ENCODE results near the gene MVB12B.

MVB12B gene

DNA sequence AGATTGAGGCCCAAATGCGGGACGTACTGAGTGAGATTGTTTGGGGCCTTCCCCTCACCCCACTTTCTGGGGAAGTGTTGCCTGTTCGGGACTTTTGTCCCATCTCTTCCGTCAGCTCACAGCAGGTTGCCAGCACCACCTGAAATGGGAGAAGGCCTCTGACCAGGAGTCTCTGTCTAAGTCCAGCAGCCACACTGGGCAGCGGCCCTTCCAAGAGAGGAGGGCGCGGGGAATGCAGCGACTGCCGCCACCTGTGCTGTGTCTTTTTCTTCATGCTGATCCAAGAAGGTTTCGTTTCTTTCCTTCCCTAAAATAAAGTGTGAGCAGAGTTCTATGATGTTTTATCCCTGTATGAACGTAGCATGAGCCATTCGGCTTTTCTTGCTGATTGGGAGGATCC is 152.9 kb downstream of the MVB12B start:
- no peak for DNase-seq

DNA sequence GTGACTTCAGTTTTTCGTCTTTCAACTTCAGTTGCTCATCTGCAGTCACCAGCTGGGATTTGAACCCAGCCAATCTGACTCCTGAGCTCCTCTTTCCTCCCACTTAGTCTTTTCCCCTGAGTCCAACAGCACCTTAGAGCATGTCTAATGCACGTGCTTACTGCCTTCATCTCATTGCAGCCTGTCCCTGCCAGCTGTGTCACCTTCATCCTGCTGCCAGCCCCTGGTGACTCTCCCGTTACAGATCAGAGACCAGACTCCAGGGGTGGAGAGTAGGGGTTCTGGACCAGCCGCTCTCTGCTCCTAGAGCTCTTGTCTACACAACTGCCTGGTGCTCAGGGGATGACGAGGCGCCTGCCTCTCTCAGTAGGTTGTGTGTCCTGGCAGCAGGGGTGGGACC is 154.2 kb downstream of the MVB12B start:
- DNase-seq: no peak

DNA sequence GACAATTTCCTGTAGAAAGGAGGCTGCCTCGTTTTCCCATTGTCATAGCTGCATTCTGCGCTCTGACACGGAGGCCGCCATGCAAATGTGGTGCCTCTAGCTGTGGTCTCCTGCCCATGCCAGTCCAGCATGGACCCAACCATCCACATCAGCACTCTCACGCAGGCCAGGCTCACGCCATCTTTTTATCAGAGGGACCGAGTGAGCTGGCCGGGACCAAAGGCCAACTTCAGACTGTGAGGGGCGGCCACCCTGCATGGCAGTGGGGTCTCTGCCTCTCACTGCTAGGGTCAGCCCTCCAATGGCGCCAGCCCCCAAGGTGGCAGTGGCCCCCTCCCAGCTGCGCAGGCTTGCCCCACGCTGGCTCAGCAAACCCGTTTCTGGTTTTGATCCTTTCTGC is 155.2 kb downstream of the MVB12B start:
- no peak for DNase-seq

DNA sequence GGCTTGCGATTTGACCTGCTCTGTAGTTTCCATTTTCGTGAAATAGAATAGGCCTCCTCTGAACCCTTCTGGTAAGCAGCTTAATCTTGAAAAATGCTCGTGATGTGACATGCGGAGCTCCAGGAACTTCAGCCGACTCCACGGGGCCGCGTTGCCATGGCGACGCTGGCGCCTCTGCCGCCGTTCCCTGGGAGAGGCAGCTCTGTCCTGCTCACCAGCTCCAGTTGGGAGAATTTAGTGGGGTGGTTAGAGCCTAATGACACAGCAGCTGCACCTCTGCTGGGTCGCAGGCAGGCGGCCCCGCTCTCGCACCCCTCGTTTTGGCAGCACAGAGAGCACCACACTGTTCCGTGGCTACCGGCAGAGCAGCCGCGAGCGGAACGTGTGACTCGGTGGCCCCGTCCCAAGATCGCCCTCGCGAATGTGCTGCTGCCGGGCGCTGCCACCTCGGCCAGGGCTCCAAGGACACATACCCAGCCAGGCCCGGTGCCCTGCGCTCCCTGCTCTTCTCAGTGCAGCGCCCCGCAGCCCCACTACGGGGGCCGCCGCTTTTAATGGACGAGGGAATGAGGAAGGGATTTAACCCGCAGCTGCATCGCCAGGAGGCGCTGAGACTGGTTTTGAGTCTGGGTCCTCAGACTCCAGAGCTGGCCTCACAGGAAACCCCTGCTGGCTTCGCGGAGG is 155.9 kb downstream of the MVB12B start:
- no peak for DNase-seq

DNA sequence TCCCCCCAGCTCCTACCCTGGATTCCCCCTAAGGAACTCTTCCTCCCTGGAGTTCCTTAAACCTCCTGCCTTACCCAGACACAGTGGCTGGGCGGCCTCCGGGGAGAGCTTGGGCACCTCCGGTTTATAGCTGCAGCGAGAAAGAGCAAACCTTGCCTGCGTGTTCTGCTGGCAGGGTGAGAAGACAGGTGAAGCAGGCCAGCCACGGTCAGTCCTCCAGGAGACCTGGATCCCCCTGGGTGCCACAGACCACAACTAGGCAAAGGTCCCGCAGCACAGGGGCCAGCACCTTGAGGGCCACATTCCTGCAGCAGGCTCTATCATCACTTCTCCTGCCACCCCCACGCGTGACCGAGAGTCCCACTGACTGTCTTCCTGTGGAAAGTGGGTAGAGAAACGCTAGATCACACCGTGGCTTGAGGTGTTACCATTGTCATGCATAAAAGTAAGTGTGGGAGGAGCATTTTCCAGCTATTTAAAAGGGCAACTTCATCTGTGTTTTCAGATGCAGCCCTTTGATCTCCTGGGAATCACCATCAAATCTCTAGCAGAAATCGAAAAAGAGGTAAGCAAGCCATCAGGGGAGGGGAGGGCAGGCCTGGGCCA is 156.9 kb downstream of the MVB12B start:
- DNase-seq: no peak

DNA sequence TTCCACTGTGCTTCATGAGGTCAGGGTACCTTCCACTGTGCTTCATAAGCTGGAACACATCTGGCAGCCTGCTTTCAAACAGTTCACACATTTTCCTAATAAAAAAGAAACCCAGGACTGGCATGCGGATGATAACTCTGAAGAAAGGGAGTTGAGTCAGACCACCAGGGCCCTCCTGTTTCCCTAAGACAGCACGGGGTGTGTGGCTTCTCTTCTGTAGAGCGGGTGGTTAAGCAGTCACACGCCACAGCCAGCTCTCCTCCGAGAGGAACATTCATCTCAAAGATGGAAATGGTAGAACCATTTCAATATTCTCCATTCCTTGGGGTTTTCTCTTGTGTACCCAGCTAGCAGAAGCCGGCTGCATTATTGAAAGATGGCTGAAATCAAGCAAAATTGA is 159.0 kb downstream of the MVB12B start:
- DNase-seq: no peak

DNA sequence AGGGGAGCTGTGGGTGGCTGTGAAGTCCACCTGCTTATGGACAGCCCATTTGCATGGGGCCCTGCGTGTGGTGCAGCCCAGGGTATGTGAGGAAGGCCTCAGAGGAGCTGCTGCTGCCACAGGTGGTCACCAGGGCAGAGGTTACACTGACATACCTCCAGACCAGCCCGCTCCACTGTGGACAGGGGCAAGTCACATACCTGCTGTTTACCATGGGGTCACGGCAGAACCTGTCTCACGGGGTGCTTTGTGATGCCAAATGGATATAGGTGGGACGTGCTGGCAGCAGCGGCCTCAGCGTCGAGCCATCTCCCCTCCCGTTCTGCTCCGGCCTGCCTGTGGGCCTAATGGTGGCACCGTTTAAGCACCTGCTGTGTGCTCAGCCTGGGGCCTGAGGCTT is 159.6 kb downstream of the MVB12B start:
- no peak for DNase-seq

DNA sequence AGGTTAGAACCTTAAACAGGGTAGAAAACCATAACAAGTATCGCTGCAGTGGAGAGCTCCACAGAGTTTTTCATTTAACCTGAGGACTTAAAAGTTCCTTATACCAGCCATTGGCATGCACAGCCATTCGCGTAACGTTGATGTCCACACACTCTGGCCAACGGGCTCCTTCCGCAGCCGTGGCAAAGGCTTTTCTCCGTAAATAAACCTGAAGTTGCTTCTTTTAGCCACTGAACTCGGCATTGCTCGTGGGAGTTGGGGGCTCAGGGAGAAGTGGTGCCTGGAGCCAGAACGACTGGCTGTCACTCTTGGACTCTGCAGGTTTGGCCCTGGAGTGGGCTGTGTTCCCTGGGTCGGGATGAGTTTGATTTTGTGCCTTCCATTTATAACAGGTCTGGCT is 161.2 kb downstream of the MVB12B start:
- DNase-seq: no peak

DNA sequence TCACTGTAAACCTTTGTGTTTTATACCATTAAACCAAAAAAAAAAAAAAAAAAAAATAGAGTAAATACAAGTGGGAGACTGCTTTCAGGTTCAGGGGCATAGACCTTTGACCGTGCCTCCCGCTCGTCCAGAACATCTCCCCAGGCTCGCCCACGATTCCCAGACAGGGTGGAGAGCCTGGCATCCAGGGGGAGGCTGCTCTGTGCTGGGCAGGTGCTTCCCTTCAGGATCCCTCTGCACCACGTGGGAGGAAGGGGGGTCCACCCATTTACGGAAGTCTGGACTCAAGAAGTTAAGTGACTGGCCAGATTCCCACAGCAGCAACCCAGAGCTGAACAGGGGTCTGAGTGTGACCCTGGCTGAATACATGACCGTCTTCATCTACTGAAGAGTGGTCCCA is 161.7 kb downstream of the MVB12B start:
- DNase-seq: no peak

DNA sequence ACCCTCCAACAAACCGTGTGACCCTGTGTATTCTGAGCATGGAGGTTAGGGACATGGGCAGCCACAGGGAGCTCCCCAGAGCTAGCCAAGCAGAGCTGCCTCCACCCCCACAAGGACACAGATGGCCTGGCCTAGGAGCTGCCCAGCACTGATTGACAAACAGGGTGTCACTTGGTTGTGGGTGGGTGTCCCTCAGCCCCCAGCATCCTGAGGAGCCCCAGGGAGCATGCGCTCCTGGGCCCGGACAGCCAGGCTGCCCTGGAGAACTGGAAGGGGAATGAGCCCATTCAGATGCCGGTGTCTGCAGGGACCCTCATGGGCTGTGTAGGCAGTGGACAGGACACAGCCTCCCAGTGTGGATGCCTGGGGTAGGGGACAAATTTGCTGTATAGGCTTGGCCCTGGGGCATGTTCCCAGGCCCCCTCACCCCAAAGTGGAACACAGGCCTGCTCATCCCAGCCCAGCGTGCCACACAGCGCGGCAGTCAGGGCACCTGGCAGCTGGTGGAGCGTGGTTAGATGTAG is 162.3 kb downstream of the MVB12B start:
- DNase-seq: no peak

DNA sequence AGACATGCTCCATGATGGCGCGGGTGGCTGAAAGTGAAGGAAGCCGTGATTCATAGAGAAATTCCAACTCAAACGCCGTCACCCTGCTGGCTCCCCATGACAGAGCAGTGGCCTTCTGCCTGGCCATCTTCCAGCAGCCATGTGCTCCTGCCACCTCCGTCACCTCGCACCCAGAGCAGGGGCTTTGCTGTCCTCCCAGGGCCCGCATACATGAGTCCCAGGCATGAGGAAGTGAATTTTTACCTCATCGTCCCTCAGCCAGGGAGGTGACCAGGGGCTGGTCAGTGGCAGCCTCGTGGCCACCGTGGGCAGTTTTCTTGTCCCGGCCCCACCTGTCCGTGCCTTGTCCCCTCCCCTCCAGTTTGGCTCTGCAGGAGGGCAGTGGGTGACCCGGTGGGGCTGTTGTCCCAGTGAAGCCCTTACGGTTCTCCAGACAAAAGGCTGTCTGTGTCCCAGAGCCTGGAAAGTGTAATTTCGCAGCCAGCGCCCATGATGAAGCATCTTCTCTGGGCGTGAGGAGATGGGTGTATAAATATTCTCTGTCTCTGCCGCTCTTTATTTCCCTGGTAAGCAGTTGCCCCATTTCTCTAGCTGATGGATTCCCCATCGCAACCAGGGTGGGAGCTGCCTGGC is 163.1 kb downstream of the MVB12B start:
- DNase-seq: no peak

DNA sequence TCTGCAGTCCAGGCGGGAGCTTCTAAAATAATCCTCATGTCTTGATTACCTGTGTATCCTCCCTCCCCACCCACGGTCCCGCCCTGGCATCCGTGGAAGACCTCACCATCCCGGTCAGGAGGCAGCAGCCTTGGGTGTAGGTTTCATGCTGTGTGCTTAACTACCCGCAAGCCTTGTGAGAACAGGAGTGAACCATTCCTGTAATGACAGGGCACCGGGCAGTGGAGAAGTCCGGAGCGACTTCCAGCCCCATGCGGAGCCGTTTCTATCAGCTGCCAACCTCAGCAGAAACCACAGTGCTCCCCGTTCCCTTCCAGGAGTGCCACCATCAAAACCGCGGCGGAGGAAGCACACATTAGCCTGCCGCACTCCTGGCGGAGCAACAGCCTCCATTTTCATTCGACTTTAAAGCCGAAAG is 163.6 kb downstream of the MVB12B start:
- no peak for DNase-seq

DNA sequence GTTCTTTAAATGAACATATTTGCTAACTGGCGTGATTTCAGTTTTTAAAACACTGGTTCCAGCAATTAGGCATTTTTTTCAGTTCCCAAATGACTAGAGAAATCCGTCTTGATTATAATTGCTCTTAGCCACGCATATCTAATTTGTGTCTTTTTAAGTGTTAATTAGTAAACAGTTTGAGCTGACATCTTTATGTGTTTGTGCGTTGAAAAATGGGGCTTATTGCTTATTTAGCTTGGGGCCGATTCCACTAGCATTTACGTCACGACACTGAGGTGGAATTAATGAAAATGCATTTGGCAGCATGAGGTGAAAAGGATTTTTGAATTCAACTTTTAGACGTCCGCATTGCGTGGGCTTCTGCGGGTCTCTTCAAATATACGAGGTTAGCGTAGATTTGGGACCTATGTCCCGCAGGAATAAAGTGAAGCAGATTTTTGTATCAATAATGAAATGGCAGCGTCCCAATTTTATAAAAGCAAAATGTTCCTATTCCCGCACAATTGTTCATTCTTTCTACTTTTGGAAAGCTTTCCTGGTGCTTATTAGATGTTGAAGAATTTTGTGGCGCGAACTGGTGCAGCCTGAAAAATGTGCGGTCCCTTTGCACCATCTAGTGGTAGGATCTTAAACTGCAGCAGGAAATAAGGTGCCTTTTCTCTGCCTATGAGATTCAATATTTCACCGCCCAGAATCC is 164.4 kb downstream of the MVB12B start:
- peak; percentile 15 to 48 for DNase-seq

DNA sequence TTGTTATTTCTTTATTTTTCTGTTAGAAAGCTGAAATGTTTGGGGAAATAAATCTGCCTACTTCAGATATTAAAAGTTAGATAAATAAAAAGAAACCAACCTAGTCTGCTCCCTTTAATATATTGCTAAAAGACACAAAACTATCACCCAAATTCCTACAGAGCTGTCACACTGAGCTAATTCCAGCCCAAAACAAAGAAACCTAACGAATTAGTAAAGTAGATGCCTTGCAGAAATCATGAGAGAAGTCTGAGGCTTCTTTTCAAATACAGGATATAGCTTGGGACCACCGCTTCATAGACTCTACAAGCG is 164.9 kb downstream of the MVB12B start:
- DNase-seq: no peak

DNA sequence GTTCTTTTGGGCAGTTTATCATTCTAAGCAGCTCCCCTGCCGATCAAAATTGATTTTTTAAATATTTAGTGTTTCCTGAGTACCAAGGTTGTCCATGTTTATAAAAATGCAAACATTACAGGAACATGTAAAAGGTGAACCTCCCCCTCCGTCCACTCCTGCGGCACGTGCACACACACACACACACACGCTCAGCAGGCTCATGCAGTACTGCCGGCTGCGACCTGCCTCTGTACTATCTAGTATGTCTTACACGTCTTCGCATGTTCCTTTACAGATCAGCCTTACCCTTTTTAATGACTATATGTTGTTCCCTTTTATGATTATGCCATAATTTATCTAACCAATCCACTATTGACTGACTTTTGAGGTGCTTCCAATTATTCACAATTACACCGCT is 165.3 kb downstream of the MVB12B start:
- DNase-seq: no peak

DNA sequence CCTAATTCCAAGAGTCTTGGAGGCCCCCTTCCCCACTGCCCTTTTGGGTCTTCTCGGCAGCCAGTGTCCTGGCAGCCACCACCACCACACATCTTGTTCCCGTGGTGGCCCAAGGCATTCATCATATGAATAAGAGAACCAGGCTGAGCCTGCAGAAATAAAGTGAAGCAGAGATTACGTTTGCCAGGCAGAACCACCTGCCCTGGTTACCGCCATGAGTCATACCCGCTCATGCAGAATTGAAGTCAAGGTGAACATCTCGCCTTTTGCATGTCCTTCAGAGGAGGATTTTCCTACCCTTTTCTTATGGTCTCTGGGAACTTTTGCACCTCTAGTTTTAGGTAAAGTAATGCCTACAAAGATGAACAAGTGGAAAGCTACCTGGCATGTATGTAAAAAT is 167.6 kb downstream of the MVB12B start:
- DNase-seq: no peak

DNA sequence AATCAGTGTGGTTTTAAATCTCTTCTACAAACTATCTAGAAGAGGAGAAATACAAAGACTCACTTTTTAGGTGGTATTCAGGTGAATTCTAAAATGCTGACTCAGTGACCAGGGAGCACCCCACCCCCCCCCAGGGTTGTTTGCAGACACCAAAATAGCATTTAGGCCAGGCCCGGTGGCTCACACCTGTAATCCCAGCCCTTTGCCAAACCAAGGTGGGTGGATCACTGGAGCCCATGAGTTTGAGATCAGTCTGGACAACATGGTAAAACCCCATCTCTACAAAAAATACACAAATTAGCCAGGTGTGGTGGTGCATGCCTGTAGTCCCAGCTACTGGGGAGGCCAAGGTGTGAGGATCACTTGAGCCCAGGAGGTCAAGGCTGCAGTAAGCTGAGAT is 168.1 kb downstream of the MVB12B start:
- DNase-seq: no peak

DNA sequence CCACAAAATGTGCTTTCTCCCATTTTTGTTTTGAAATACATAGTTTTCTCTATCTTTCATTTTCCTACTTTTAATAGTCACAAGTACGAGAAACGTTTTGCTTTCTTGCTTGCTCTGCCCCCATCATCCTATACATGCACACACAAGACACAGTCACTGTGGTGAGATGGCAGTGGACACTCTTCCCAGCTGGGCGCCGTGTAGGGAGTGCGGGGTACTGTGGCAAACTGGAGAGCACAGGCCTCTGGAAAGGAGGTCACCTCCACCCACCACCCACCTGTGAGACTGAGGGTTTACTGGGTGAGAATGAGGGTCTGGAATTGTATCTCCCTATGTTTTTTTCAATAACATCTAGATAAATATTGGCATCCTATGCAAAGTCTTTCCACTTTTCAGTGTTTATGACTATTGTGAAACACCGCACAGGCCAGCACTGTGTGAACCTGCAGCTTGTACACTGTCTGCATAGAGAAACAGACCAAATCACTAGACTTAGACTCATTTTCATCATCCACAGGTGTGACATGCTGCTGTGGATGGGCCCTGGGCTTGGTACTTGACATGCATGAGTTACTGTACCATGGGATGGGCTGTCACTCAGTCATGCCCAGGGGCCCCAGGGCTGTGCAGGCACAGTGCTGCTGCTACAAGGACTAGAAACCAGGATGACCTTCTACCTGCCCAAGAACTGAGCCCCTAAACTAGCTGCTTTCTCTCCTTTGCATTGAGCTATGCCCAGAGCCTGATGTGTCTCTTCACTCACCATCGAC is 169.0 kb downstream of the MVB12B start:
- no peak for DNase-seq

DNA sequence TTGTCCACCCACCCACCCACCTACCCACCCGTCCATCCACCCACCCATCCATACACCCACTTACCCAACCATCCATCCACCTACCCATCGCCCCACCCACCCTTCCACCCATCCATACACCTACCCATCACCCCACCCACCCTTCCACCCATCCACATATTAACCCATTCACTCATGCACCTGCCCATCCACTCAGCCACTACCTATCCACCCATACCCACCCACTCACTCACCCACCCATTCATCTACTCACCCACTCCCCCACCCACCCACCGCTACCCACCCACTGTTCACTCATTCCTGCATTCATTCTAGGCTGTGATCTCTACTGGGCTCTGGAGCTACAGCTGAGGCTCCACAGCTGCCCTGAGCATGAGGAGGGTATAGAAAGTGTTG is 169.6 kb downstream of the MVB12B start:
- DNase-seq: no peak

DNA sequence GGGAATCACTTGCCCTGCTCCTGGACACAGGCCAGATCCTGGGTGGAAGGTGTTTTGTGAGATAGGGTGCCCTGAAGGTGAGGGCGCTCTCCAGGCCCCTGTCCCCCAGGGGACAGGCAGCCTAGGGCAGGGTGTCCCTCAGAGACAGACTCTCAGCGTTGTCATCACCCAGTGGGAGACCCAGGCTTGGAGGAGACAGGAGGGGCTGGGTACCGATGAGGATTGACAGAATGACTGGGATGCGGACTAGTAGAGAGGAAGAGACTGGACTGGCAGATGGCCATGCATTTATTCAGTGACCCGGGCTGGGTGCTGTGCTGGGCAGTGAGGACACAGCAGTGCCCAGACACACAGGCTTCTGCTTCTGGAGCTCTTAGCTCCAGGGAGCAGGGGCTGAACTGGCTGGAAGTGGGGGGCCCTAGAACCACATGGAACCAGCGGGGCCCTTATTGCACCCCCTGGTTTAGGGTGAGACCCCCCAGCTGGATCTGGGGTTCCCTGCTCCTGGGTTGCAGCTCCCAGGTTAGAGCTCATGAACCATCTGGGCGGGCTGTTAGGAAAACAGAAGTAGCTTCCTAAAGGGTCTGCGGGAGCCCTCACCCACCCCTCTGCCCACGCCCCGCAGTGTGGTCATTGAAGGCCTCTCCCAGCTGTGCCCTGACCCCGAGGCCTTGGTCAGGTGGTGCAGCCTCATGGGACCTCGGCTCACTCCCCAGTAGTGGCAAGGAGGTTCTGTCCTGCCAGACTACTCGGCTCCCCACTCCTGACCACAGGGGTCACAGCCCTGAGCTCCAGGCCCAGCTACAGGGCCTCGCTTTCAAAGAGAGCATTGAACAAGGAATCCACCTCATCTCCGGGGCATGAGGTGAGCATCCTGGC is 170.4 kb downstream of the MVB12B start:
- no peak for DNase-seq

DNA sequence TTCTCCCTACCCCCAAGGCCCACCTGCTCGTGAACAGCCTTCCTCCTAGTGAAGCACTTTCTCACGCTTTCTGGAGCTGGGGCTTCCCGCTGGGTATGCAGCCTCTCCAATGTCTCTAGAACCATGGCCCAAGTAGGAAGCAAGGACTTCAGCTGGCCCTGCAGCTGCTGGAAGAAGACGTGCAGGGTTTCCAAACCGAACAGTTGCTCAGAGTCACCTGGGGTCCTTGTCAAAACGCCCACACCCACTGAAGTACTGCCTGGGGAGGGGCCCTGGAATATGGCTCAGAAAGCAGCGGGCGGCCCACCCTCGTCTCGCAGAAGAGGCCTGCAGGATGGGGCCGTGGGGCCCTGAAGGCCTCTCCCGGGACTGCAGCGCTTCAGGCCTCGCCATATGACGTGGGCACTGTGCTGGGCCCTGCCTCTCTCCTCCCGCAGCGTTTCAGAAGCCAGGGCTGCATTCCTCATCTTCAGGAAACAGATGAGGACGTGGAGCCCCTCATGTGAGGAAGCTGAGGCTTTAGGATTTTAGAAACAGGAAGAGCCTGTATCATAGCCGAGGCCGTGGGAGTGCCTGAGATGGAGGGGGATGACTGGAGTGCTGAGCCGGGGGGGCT is 171.1 kb downstream of the MVB12B start:
- no peak for DNase-seq

DNA sequence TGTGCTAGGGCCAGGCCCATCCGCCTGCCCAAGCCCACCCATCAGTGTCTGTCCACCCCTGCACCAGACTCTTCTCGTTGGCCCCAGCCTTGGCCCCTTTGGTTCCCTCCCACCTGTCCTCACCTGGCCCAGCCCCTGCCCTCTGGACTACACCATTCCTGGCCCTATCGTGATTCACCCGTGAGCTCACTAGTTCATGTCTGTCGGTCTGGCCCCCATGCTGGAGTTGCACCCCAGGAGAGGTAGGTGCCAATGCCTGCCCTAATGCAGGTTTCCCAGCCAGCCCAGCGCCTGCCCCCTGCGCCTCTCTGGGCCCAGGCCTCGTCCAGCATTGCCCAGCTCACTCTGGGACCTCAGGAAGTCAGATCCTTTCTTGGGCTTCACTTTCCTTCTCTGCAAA is 171.7 kb downstream of the MVB12B start:
- no peak for DNase-seq

Measured in NCI-H1930 (cell line).